HG02970 (cell line): ENCODE measurements around the gene IARS2.
"Not testable (repeated sequence)": the region's sequence is repeated elsewhere in the genome, so short reads cannot be mapped to it uniquely, and the experiment has no call there.

Source experiments
- ATAC-seq: cut with Tn5 transposase; IDR thresholded peaks from one replicate; pipeline ENCODE4 v1.9.1; 2021; ENCODE audit warnings: mild to moderate bottlenecking, moderate library complexity, moderate number of reproducible peaks; ENCODE audit not compliant: unreplicated experiment, low FRiP score

IARS2 gene

GRCh38 chr1:220094016-220094911, at the start of gene IARS2:
IARS2 (plus strand) TSS chr1:220094132; CDS start chr1:220094217, 85 bp downstream.
- peak; percentile 51 for ATAC-seq

GRCh38 chr1:220044678-220045355, 49.1 kb upstream of the IARS2 start:
- no peak for ATAC-seq

GRCh38 chr1:220045356-220046051, 48.4 kb upstream of the IARS2 start:
- ATAC-seq: no peak

- peak; percentile 99 for ATAC-seq
Observed at GRCh38 chr1:220046052-220046930, 47.6 kb upstream of the IARS2 start, which contains the start of gene EPRS1. EPRS1 (minus strand) TSS chr1:220046505; CDS start chr1:220046388, 117 bp downstream.

- no peak for ATAC-seq
Observed at GRCh38 chr1:220056374-220056773, 37.6 kb upstream of the IARS2 start.

GRCh38 chr1:220060876-220061275, 33.1 kb upstream of the IARS2 start:
- ATAC-seq: no peak

GRCh38 chr1:220062629-220063028, 31.3 kb upstream of the IARS2 start:
- no peak for ATAC-seq

- no peak for ATAC-seq
Observed at GRCh38 chr1:220067269-220068204, 26.4 kb upstream of the IARS2 start.

GRCh38 chr1:220076861-220077762, 16.8 kb upstream of the IARS2 start:
- ATAC-seq: no peak

- ATAC-seq: no peak
Observed at GRCh38 chr1:220077887-220078286, 16.0 kb upstream of the IARS2 start.

- ATAC-seq: no peak
Observed at GRCh38 chr1:220084460-220084859, 9.5 kb upstream of the IARS2 start.

GRCh38 chr1:220086261-220086686, 7.7 kb upstream of the IARS2 start:
- not testable (repeated sequence) for ATAC-seq

- peak; percentile 79 for ATAC-seq
Observed at GRCh38 chr1:220089650-220090556, 4.0 kb upstream of the IARS2 start, which contains the start of gene BPNT1. BPNT1 (minus strand) TSS chr1:220089788; CDS start chr1:220079846, 9,942 bp downstream.

GRCh38 chr1:220092694-220093093, 1.2 kb upstream of the IARS2 start:
- ATAC-seq: no peak

- ATAC-seq: peak; percentile 1
Observed at GRCh38 chr1:220093361-220094015, 444 bp upstream of the IARS2 start.

- no peak for ATAC-seq
Observed at GRCh38 chr1:220099826-220100225, 5.9 kb downstream of the IARS2 start.
